ENCODE results near the gene SLC17A1.

DNA sequence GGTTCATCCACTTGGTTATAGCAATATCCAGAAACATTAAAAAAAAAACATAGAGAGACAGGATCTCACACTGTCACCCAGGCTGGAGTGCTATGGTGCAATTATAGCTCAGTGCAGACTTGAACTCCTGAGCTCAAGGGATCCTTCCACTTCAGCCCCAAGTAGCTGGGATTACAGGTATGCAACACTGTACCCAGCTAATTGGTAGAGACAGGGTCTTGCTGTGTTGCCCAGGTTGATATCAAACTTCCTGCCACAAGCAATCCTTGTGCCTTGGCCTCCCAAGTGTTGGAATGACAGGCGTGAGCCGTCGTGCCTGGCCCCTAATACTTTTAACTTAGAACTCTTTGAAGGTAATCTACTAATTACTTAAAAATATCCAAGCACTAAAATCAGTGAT lies 818 bp upstream of the SLC17A1 start:
- TF ChIP-seq, protein P1, sequence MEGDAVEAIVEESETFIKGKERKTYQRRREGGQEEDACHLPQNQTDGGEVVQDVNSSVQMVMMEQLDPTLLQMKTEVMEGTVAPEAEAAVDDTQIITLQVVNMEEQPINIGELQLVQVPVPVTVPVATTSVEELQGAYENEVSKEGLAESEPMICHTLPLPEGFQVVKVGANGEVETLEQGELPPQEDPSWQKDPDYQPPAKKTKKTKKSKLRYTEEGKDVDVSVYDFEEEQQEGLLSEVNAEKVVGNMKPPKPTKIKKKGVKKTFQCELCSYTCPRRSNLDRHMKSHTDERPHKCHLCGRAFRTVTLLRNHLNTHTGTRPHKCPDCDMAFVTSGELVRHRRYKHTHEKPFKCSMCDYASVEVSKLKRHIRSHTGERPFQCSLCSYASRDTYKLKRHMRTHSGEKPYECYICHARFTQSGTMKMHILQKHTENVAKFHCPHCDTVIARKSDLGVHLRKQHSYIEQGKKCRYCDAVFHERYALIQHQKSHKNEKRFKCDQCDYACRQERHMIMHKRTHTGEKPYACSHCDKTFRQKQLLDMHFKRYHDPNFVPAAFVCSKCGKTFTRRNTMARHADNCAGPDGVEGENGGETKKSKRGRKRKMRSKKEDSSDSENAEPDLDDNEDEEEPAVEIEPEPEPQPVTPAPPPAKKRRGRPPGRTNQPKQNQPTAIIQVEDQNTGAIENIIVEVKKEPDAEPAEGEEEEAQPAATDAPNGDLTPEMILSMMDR (optimal IDR thresholded peaks at IDR 0.05 in 1 of 3, IDR thresholded peaks at IDR 0.05 in 1 of 3, conservative IDR thresholded peaks at IDR 0.05 in 1 of 3; ENCODE audit: extremely low read depth in 1 of 3, insufficient read depth in 2 of 3, low read length in 3 of 3) = no peak
- no peak for TF ChIP-seq EZH2 (IDR thresholded peaks at IDR 0.05; ENCODE audit: low read length)

Data from keratinocyte (primary cell).